Erythroblast (primary cell): ENCODE data around the gene HDAC5.

Experiments
- GATA1 ChIP-seq: IDR thresholded peaks from 2 replicates; pipeline ENCODE4 v1.6.1; 2011; ENCODE audit warnings: low read depth, mild to moderate bottlenecking, control low read depth, low read length, moderate library complexity
- POLR2A ChIP-seq: IDR thresholded peaks from 2 replicates; pipeline ENCODE4 v1.6.1; 2011; ENCODE audit warnings: mild to moderate bottlenecking, low read length

GRCh38 chr17:44044071-44044470 is 79.4 kb downstream of the HDAC5 start:
- TF ChIP-seq POLR2A (no peak), GATA1 (no peak)
